Endothelial cell (in vitro differentiated cells): ENCODE data around the gene MLST8. TPM values are rescaled to one million over a fixed set of nuclear protein-coding genes. Genes with fewer than 3 reads are reported as not detected.

ENCODE experiments used
- DNase-seq: peaks from one replicate; pipeline ENCODE4 v3.0.0; 2021; ENCODE audit warnings: low spot score
- H3K27ac Mint-ChIP-seq: one replicate; pipeline ENCODE4 v1.8.0; 2021; ENCODE audit warnings: mixed read lengths, inconsistent platforms; ENCODE audit not compliant: unreplicated experiment
- H3K27me3 Mint-ChIP-seq: one replicate; pipeline ENCODE4 v1.8.0; 2021; ENCODE audit warnings: mild to moderate bottlenecking, moderate library complexity, mixed read lengths, inconsistent platforms; ENCODE audit not compliant: unreplicated experiment
- H3K36me3 Mint-ChIP-seq: one replicate; pipeline ENCODE4 v1.8.0; 2021; ENCODE audit warnings: mild to moderate bottlenecking, low read depth, mixed read lengths, inconsistent platforms; ENCODE audit not compliant: unreplicated experiment
- H3K4me1 Mint-ChIP-seq: one replicate; pipeline ENCODE4 v1.8.0; 2021; ENCODE audit warnings: mild to moderate bottlenecking, mixed read lengths, inconsistent platforms; ENCODE audit not compliant: unreplicated experiment
- H3K4me3 Mint-ChIP-seq: one replicate; pipeline ENCODE4 v1.8.0; 2021; ENCODE audit warnings: mild to moderate bottlenecking, mixed read lengths, inconsistent platforms; ENCODE audit not compliant: unreplicated experiment
- H3K9me3 Mint-ChIP-seq: one replicate; pipeline ENCODE4 v1.8.0; 2021; ENCODE audit warnings: mixed read lengths, inconsistent platforms; ENCODE audit not compliant: unreplicated experiment
- total RNA-seq: library from RNA; stranded (reverse); fragmentation: NEBNext Ultra II Directional; extraction: Animal tissue kit (Norgen Biotek cat#: 25700); gene quantifications from one replicate; pipeline ENCODE4 v1.2.1, GENCODE V29; 2021; ENCODE audit not compliant: unreplicated experiment
- TF ChIP-seq, protein P1 (sequence below): fragments of 200-600 bp; sonication (generic); IDR thresholded peaks from one replicate; pipeline ENCODE4 v1.5.0; 2021; ENCODE audit warnings: antibody characterized with exemption; ENCODE audit not compliant: unreplicated experiment

The MLST8 gene
- total RNA-seq, 1 donor from 2014 or later, result 35.4 TPM

DNA sequence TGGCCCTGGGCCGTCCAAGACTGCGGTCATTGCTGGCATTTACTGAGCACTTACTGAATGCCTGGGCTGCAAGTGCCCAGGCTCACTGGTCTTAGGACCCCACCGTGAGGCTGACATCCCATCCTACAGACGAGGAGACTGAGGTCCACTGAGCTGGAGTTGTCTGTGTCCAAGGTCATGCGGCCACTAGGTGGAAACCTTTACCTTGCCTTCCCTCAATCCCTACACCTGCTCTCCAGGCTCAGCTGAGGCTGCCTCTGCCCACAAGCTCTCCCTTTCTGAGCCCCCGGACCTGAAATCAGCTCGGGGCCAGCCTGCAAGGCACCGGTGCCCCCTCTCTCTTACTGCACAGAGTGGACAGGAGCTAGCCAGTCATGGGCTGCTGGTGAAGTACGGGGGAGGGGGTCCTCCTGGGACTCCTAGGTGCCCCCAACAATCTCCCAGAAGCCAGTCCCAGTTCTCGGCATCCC is 10.4 kb upstream of the MLST8 start:
- no peaks in the 10 kb centered on the region for H3K9me3 Mint-ChIP-seq
- no peaks in the 10 kb centered on the region for H3K4me1 Mint-ChIP-seq
- H3K27ac Mint-ChIP-seq, result no peak overlapping the region
- H3K27me3 Mint-ChIP-seq, result peaks cover 25% of the 10 kb centered on the region
- H3K4me3 Mint-ChIP-seq, result no peak overlapping the region
- peak; percentile 48 for DNase-seq
- TF ChIP-seq, protein P1, sequence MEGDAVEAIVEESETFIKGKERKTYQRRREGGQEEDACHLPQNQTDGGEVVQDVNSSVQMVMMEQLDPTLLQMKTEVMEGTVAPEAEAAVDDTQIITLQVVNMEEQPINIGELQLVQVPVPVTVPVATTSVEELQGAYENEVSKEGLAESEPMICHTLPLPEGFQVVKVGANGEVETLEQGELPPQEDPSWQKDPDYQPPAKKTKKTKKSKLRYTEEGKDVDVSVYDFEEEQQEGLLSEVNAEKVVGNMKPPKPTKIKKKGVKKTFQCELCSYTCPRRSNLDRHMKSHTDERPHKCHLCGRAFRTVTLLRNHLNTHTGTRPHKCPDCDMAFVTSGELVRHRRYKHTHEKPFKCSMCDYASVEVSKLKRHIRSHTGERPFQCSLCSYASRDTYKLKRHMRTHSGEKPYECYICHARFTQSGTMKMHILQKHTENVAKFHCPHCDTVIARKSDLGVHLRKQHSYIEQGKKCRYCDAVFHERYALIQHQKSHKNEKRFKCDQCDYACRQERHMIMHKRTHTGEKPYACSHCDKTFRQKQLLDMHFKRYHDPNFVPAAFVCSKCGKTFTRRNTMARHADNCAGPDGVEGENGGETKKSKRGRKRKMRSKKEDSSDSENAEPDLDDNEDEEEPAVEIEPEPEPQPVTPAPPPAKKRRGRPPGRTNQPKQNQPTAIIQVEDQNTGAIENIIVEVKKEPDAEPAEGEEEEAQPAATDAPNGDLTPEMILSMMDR, result peak; percentile 20
- H3K36me3 Mint-ChIP-seq, result no peaks in the 10 kb centered on the region

DNA sequence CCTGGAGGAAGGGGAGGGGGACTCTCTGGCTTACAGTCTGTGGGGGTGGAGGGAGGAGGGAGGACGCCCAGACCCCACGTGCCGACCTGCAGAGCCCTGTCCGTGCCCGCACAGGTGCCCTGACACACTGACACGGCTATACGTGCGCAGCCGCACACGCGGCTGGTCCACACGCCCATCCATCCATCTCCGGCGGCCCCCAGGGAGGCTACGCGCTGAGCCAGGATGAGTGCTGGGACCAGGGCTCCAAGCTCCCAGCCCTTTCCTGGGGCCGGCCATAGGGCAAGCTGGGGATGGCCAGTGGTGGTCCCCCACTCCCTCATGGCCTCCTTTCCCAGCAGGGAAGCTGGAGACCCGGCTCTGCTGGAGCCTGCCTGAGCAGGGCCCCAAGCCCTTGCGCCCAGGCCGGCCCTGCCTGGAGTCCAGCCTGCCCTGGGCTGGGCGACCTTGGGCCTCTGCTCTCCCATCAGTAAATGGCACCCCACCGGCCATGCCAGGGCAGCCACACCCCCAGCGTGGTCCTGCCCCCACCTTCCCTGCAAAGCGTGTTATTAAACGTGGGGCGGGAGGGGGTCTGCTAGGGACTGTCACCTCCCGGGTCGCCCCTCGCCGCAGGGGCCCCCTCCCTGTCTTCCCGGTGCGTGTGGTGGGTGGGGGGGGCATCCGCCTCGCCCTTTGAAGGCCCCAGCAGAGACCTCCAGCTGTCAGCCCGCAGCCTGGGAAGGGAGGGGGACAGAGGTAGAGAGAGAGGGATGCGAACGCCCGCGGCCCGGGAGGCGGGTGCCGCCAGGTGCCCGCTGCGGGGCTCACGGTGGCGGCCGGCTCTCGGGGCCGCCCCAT is 9.7 kb upstream of the MLST8 start:
- TF ChIP-seq, protein P1, result no peak
- Mint-ChIP-seq H3K27ac (no peak overlapping the region), H3K27me3 (peaks cover 25% of the 10 kb centered on the region), H3K9me3 (no peaks in the 10 kb centered on the region), H3K4me1 (no peaks in the 10 kb centered on the region), H3K4me3 (no peak overlapping the region), H3K36me3 (peaks cover 4% of the 10 kb centered on the region)
- DNase-seq, result no peak

DNA sequence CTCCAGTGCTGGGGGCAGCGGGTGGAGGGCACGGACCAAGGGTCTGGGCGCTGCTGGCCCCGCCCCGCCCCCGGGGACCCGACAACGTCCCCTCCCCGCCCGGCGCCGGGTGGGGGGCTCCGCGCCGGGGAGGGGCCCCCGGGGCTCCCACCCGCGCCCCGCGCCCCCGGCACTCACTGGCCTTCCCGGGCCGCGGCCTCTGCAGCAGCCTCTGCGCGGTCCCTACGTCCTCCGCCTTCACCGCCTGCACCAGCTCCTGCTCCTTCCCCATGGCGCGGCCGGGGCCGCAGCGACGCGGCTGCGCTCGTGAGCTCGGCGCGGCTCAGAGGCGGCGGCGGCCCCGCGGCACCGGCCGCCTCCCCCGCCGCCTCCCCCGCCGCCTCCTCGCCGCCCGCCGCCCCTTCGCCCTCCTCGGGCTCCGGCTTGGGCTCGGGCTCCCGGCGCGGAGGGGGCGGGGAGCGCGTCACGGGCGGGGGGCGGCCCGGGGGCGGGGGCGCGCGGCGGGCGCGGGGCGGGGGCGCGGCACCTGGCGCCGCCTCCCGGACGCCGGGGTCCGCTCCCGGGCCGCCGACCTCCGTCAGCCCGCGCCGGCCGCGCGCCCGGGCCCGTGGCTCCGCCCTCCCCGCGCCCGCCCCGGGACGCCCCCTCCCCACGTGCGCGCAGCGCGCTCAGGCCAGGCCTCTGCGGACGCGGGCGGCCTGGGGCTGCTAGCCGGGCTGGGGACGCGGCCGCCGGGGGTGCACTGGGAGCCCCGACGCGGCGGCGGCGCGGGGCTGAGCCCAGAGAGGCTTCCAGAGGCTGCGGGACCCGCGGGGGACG is 8.9 kb upstream of the MLST8 start, which contains the start of gene CASKIN1:
Gene CASKIN1, minus strand, starts transcription at position 444 of the 819 bp plus-strand sequence. Its CDS starts 173 bp downstream, at position 271.
- H3K4me1 Mint-ChIP-seq, result no peaks in the 10 kb centered on the region
- peak; percentile 42 for DNase-seq
- H3K9me3 Mint-ChIP-seq, result no peaks in the 10 kb centered on the region
- TF ChIP-seq, protein P1, result no peak
- H3K4me3 Mint-ChIP-seq, result no peak within 1 kb of the TSS
- H3K27ac Mint-ChIP-seq, result no peak within 1 kb of the TSS
- H3K36me3 Mint-ChIP-seq, result peaks cover 4% of the 10 kb centered on the region
- H3K27me3 Mint-ChIP-seq, result peaks cover 25% of the 10 kb centered on the region

DNA sequence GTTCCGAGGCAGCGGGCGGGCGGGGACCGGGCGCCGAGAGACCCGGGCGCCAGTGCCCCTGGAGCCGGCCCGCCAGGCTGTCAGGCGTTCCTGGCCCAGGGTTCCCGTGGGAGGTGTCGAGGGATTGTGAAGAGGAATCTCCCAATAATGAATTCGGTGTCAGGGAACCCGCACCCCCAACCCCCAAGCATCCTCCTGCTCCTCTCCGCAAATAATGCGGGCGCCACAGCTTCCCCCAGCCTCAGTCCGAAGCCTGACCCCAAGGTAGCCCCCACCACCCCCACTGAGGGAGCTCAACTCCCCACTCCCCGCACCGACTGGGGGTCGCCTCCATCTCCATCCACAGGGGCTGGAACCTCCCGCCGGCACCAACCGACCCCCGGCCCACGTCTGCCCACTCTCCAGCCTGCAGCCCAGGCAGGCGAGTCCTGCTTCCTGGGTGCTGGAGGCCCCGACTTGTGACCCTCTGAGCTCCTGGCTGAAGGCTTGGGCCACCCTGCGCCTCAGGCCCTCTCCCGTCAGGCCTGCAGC is 8.2 kb upstream of the MLST8 start:
- no peak for DNase-seq
- H3K4me1 Mint-ChIP-seq, result no peaks in the 10 kb centered on the region
- no peaks in the 10 kb centered on the region for H3K9me3 Mint-ChIP-seq
- H3K36me3 Mint-ChIP-seq, result peaks cover 4% of the 10 kb centered on the region
- no peak overlapping the region for H3K4me3 Mint-ChIP-seq
- TF ChIP-seq, protein P1, result no peak
- H3K27me3 Mint-ChIP-seq, result peaks cover 21% of the 10 kb centered on the region
- H3K27ac Mint-ChIP-seq, result no peak overlapping the region
